Bronchial epithelial cell (primary cell): ENCODE results near the gene DNAJB8. TPM values are rescaled to one million over a fixed set of nuclear protein-coding genes. Genes with fewer than 3 reads are reported as not detected.
A peak's percentile ranks its signal among the peaks of the same experiment; 100 is the strongest.

ENCODE experiments used
- DNase-seq: peaks from one replicate; pipeline ENCODE4 v3.0.0-alpha.2; 2010; ENCODE audit warnings: low read depth
- FAIRE-seq: peaks from 2 replicates; lab custom pipeline; 2011; peaks lifted over from hg19 to GRCh38; lab: Jason Lieb, UNC
- H3K27me3 ChIP-seq: 2 replicates; pipeline ENCODE4 v1.5.1; 2011; ENCODE audit warnings: low read length; ENCODE audit not compliant: control insufficient read depth, insufficient read depth
- H3K36me3 ChIP-seq: 2 replicates; pipeline ENCODE4 v1.5.1; 2011; ENCODE audit warnings: low read length; ENCODE audit not compliant: control insufficient read depth, insufficient read depth
- H3K4me3 ChIP-seq: 2 replicates; pipeline ENCODE4 v1.5.1; 2011; ENCODE audit warnings: mild to moderate bottlenecking, low read depth, low read length, control low read depth
- total RNA-seq: library from RNA; depleted of rRNA; stranded (reverse); fragments of >200 nt; gene quantifications from 2 replicates; pipeline ENCODE4 v1.2.1, GENCODE V29; 2014
- TF ChIP-seq, protein P1 (sequence below): IDR thresholded peaks from 2 replicates; pipeline ENCODE4 v1.5.1; 2011; ENCODE audit warnings: mild to moderate bottlenecking, moderate library complexity, low read length, control low read depth, inconsistent platforms; ENCODE audit not compliant: insufficient read depth, severe bottlenecking

The DNAJB8 gene
- total RNA-seq, 1 donor from 2014 or later, result not detected

- no peaks in the 10 kb centered on the region for H3K27me3 ChIP-seq
- no peak overlapping the region for H3K4me3 ChIP-seq
- TF ChIP-seq, protein P1, sequence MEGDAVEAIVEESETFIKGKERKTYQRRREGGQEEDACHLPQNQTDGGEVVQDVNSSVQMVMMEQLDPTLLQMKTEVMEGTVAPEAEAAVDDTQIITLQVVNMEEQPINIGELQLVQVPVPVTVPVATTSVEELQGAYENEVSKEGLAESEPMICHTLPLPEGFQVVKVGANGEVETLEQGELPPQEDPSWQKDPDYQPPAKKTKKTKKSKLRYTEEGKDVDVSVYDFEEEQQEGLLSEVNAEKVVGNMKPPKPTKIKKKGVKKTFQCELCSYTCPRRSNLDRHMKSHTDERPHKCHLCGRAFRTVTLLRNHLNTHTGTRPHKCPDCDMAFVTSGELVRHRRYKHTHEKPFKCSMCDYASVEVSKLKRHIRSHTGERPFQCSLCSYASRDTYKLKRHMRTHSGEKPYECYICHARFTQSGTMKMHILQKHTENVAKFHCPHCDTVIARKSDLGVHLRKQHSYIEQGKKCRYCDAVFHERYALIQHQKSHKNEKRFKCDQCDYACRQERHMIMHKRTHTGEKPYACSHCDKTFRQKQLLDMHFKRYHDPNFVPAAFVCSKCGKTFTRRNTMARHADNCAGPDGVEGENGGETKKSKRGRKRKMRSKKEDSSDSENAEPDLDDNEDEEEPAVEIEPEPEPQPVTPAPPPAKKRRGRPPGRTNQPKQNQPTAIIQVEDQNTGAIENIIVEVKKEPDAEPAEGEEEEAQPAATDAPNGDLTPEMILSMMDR, result no peak
- DNase-seq, result no peak
- no peak for FAIRE-seq
- H3K36me3 ChIP-seq, result no peaks in the 10 kb centered on the region
These were observed 45.8 kb downstream of the DNAJB8 start for GRCh38 chr3:128420720-128421438.

DNA sequence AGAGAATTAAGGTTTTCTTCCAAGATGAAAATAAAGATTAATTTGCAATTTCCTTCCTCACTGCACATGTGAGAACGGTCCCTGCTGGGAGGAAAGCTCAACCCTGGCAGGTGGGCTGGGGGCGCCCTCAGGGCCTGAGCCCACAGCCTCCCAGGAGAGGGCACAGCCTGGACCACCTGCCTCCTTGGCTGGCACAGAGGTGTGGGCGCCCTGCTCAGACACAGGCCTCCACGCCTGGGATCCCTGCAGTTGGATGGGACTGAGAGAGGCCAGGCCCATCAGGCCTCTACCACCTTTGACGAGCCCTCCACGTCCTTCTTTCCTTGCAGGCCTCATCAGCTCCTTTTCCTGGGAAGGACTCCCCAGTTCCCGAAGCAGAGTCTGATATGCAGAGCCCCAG lies 46.4 kb downstream of the DNAJB8 start:
- H3K36me3 ChIP-seq, result no peaks in the 10 kb centered on the region
- H3K27me3 ChIP-seq, result no peaks in the 10 kb centered on the region
- FAIRE-seq (no peak), DNase-seq (no peak)
- H3K4me3 ChIP-seq, result no peak overlapping the region
- TF ChIP-seq, protein P1, result no peak

DNA sequence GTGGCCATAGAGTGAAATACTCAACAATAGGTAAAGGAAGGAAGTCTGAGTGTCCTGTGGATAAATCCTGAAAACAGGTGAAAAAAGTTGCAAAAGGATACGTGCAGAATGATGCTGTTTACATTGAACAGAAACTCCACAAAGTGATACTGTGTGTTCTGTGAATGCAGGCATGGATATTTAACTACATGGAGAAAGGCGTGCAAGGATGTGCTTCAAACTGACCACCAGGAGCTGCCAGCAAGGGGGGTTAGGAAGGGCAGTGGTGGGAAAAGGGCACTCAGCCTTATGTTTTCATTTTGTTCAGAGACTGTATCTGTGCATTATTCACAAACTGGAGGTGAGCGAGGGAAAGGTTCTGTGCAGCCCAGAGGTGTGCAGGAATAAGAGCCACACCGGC lies 47.4 kb downstream of the DNAJB8 start:
- no peak for FAIRE-seq
- H3K4me3 ChIP-seq, result no peak overlapping the region
- H3K27me3 ChIP-seq, result no peaks in the 10 kb centered on the region
- no peak for DNase-seq
- TF ChIP-seq, protein P1, result no peak
- H3K36me3 ChIP-seq, result no peaks in the 10 kb centered on the region

DNA sequence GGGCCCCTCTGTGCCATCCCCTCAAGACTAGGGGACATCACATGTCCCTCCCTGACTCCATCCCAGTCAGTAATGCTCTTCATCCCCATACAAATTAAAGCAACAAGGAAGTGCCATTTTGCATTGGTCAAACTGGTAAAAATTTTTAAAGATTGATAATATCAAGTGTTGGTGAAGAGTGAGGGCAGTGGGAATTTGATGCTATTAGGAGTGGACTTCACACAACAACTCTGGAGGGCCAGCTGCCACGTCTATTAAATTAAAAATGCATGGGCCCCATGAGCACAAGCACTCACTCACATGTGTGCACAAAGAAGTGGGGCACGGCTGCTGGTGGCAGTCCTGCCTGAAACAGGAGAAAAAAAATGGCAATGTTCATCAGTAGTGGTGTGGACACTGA lies 47.8 kb downstream of the DNAJB8 start:
- TF ChIP-seq, protein P1, result no peak
- FAIRE-seq, result no peak
- Histone ChIP-seq H3K4me3 (no peak overlapping the region), H3K27me3 (no peaks in the 10 kb centered on the region), H3K36me3 (no peaks in the 10 kb centered on the region)
- DNase-seq, result no peak

DNA sequence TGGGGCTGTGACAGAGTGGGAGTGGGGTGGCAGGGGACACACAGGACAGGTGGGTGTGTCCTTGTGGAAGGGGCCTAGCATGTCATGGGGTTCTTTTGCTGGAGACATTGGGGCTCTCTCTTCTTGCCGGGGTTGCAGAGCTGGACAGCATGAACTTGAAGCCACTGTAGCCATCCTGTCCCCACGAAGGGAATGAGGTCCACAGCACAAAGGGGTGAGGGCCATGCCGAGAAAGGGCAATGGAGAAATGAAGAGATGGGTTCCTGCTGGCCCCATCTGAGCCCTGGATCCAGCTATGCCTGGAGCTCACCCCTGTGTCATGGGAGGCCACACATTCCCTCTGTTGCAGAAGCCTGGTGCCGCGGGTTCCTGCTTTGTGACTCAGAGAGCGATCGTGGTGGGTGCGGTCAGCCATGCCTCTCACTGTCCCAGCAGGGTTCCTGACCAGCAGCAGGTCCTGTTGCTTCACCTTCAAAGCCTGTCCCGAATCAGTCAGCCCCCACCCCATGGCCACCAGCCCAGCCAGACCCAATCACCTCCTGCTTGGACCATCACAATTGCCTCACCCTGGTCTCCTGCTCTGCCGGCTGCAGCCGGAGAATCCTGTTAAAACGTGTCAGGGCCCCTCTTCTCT lies 50.0 kb downstream of the DNAJB8 start:
- Histone ChIP-seq H3K4me3 (no peak overlapping the region), H3K27me3 (no peaks in the 10 kb centered on the region), H3K36me3 (no peaks in the 10 kb centered on the region)
- TF ChIP-seq, protein P1, result no peak
- DNase-seq (peak; percentile 54), FAIRE-seq (no peak)
